NCI-H510A (cell line): ENCODE data around the gene DENND5B.
"Not testable (repeated sequence)": the region's sequence is repeated elsewhere in the genome, so short reads cannot be mapped to it uniquely, and the experiment has no call there.

Experiments used
- DNase-seq: peaks from one replicate; lab custom pipeline; 2025; lab: John Stamatoyannopoulos, UW

The DENND5B gene

DNA sequence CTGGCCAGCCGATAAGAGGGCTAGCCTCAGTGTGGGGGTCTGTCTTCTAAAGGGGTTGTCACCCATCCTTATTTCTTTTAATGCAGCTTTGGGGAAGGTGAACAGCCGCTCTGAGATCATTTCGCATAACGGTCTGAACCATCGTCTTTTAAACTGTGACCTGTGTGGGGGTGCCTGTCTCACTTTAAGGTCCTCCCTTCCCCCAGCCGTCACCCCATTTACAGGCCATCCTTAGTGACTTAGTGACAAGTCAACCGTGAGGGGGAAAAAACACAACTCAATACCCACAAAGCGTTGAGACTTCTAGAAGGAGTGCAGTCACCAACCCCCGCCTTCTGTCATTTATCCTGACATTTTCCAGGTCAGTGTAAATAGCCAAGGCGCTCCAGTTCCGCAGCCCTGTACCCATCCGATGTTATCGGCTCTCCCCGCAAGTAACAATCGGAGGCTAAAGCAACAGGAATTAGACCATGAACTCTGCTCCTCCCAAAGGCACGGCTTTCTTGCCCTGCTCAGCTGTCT is 505 bp upstream of the DENND5B start:
- no peak for DNase-seq

DNA sequence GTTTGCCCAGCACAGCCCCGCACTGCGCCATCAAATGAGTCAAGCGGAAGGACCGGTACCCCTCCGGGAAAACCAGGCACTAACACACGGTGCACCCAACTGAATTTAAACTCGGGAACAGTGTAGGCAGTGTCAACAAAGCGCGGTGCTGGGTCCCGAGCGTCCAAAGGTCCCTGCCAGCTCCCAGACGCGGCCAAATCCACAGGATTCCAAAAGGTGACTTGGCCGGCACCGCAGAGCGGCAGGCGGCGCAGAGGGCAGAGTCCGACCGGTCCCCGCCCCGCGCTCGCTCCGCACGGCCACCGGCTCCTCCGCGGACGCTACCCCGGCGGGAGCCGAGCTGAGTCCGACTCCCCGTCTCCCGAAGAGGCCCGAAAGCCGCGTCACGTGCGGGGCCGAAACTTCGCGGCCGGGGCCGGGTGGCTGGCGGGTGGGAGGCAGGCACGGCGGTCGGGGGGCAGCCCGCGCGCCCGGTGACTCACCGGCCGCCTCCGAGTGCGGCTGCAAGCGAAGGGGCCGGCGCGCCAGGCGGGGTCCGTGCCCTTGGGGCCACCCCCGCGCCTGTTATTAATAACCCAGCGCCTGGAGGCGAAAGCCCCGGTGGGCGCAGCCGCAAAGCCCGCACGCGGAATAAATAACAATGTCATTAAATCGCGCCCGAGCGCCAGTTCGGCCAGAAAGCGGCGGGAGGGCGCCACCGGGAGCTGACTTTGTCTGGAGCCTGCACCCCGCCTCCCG is 863 bp downstream of the DENND5B start:
- DNase-seq, result no peak

DNA sequence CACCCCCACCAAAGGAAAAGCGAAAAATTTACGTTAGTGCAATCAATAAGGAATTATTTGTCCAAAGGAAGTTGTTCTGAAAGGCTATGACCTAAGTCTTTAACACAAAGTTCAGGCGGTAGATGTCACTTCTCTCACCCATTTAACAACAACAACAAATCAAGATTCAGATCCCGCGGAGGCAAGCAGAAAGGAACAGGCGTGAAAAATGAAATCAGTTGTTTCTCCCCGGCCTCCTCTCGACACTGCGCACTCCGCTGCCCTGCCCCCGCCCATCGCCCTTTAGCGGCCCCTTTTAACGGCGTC is 1.4 kb downstream of the DENND5B start:
- DNase-seq, result no peak

DNA sequence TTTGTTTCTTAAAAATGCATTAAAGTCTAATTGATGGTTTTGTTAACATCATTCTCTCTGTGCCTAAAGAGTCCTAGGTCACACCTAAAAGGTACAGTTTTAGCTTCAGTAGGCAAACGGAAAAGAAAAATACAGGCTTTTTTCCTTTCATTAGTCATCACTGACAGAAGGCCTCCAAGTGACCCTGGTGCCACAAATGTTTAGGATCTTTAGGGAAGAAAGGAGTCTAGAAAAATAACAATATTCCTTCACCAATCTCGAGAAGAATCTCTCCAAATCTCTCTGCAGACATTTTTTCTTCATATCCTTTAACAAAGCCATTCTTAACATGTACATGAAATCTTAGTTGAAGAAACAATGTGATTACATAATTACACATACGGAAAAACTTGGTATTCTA is 2.0 kb downstream of the DENND5B start:
- DNase-seq, result no peak

DNA sequence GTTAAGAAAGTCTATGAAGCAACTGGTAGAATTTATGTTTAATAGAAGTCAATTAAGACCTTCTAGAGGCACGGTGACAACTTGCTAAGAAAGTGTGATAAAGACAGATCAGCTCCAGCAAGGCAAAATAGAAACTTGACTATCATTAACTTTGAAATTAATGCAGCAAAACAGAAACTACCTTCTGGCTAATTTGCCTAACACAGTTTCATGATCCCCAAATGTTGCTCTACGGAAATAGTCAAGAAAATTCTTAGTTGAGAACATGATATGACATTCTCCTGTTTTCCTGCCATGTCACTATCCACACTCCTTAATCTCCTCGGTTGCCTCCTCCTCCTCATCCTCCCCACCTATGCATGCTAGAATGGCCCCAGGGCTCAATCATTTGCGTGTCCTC is 4.2 kb downstream of the DENND5B start:
- no peak for DNase-seq

DNA sequence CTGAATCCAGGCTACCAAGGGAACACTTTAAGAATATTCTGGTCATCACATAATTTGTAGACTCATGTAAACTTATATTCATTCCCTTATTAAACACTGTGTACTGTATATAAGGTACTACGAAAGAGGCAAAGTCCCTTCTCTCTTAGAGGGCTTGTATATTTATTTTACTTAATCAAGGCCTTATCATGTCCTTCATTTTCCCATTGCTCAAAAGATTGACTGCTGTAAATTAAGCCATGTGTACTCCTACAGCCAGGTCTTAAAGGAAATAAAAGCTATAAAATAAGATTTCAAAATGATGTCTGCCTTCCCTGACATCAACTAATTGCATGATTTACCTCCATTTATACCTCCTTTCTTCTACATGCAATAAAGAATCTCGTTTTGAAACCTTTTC is 5.0 kb downstream of the DENND5B start:
- DNase-seq, result no peak

DNA sequence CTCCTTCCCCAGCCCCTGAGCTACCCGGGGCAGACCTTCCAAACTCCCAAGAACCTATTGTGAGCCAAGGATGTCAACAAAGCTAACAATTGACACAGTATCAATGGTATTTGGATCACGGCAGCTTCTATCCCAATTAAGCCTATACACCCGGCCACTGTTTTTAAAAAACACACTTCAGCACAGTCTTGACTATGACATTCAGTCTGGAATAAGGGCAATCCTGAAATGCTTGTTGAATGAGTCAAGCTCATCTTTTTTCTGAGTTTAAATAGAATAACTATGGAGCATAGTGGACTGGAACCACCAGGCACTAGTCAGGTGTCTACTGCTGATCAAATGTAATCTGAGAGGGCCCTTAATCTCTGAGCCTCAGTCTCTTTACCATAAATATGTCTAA is 5.7 kb downstream of the DENND5B start:
- no peak for DNase-seq

DNA sequence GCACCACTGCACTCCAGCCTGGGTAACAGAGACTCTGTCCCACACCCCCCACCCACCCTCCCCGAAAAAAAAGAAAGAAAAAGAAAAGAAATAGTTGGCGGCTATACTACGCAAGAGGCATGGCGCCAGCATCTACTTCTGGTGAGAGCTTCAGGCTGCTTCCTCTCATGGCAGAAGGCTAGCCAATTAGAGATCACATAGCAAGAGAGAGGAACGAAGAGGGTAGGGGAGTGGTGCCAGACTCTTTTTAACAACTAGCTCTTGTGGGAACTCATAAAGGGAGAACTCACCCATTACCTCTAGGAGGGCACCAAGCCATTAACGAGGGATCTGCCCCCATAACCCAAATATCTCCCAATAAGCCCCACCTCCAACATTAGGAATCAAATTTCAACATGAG is 6.2 kb downstream of the DENND5B start:
- no peak for DNase-seq

DNA sequence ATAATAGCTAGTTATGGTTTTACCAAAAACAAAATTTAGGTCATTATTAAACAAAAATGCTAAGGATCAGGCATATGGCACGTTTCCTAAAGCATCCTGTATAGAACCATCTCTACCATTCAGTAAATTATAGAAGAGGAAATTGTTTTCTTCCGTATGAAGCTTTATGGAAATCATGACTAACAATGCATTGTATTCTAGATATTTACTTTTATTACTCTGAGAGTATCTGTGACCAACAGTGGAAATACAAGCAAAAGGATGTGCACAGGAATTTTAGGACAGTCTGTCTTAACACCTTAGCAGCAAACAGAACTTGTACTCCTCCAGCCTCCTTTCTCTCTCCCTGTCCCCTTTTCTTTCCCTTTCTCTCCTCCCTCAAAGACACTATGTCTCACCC is 7.1 kb downstream of the DENND5B start:
- DNase-seq, result no peak

DNA sequence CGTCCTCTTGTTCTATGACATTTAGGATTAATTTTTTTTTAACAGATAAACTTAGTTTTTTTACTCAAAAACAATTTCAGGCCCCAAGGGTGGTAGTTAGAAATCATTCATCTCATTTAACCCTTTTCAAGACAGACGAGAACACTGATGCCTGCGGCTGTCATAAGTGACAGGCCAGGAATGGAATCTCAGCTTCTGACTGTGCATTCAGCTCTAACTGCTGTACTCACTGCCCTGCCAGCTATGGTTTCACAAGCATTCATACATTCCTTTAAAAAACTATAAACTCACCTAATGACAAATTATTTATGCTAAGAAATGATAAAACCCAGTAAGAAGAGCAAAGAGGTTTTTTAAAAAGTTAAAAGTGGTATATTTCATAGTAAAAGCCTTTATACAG is 8.8 kb downstream of the DENND5B start:
- DNase-seq, result no peak

DNA sequence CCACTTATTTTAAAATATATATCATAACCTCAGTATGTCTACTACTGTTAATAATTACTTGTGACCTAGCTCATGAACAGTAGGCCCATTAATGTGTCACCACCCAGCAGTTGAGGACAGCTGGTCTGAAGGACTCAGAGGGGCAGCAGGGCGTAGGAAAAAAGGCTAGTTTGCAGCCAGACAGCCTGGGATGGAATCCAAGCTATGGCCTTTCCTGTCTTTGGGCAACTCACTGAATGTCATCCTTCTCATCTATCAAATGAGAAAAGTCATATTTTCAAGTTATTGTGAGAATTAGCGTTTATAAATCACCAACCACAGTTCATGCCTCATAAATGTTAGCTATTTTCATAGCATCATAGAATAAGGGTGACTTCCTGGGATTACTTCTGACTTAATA is 12.3 kb downstream of the DENND5B start:
- no peak for DNase-seq

DNA sequence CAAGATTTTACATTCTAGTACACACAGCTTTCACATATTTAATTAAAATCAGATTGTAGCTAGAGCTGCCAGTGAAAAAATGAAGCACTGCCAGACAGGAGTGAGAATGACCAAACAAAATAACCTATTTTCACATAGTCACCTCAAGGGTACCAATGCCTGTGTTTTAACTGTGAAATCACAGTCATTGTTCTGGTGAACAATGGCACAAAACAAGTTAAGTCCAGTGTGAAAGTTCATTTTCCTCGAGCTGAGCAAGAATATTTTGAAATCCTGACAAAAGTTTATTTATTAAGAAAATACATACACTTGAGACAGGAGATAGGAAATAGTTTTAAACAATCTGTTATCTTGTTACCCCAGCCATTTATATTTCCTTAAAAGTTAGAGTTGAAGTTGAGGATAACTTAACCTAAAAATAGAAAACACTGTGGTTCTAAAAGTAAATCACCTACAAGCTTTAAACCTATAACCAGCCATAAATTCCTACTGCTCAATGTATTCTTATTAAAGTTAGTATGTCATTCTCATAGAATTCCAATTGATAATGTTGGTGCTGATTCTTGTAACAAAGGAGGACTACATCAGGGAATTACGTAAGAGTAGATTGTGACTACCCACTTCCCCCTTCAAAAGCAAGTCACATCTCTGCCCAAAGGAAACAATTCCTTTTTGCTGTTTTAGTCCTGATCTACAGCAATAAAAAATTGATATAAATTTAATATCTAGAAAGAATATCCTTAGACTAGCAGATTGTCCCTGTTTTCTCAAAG is 15.9 kb downstream of the DENND5B start:
- DNase-seq, result no peak

DNA sequence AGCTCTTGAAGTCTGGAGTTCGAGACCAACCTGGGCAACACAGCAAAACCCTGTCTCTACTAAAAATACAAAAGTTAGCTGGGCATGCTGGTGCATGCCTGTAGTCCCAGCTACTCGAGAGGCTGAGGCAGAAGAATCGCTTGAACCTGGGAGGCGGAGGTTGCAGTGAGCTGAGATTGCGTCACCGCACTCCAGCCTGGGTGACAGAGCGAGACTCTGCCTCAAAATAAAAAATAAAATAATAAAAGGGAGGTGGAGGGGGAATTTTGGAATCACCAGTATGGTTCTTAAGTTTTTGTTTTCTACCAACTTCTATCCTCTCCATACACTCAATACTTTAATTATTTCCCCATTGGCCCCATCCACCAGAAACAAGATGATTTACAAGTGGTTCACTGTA is 16.6 kb downstream of the DENND5B start:
- DNase-seq, result not testable (repeated sequence)

DNA sequence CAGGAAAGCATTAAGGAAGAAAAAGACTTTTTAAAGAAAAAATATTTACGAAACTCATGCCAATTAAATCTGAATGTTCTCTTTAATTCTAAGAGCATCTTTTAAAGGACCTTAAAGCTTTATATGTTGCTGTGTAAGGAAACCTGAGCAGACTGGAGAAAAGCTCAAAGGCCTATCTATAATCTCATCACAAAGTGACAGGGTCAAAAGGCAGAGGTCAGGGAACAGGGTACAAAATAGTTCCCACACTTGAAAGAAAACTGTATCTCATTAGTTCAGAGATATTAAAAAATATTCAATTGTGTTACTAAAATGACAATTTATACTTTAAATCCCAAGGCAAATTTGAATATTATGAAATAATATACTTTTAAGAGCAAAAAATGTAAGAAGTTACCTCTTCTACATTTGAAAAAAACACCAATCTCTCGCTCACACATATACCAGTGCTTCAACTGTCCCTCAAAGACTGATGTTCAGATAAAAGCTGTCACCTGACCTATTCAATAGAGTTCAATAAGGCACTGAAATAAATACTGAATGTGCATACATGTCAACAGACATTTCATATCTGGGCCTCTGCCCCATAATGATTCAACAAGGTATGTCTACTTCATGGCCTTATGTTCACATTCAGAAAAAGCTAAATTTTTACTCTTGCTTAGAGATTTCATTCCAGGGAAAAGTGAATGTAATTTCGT is 17.9 kb downstream of the DENND5B start:
- DNase-seq, result no peak

DNA sequence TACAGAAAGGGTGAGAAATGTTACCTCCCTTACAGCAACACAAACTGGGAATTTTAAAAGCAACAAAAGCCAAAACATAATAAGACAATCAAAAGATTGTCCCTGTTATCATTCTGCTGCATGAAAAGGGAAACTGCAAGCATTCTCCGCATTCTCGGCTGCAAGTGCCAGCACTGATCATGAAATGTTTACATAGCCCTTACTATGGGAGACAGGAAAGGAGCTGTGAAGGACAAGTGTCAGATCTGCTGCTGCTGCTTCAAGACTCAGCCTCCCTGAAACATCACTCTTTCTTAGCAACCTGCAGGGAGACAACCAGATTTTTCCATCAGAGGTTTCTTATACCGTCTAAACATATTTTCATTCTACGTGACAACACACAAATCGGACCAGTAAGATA is 20.1 kb downstream of the DENND5B start:
- DNase-seq, result no peak

DNA sequence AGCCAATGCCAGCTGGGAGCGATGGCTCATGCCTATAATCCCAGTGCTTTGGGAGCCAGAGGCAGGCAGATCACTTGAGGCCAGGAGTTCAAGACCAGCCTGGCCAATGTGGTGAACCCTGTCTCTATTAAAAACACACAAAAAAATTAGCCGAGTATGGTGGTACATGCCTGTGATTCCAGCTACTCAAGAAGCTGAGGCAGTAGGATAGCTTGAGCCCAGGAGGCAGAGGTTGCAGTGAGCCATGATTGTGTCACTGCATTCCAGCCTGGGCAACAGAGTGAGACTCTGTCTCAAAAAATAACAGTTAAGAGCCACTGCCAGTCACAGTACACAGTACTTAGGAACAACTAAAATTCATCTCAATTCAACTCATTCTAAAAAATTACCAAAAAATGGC is 21.4 kb downstream of the DENND5B start:
- not testable (repeated sequence) for DNase-seq

DNA sequence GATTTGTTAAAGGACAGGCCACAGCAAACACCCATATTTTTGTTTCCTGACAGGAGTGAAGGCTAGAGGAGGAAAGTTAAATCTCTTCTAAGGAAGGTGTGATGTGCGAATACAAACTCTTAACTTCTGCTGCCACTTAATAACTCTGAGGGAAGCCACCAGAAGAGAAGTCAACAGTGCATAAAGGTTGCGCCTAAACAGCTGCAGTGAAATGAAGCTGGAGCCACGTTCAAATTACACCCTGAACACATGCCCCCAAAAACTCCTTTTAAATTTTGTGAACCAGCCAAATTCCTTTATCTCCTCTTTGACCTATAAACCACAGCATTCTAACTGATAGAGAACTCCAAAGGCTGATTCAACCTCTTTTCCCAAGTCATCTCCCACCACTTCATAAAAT is 22.4 kb downstream of the DENND5B start:
- DNase-seq, result no peak

DNA sequence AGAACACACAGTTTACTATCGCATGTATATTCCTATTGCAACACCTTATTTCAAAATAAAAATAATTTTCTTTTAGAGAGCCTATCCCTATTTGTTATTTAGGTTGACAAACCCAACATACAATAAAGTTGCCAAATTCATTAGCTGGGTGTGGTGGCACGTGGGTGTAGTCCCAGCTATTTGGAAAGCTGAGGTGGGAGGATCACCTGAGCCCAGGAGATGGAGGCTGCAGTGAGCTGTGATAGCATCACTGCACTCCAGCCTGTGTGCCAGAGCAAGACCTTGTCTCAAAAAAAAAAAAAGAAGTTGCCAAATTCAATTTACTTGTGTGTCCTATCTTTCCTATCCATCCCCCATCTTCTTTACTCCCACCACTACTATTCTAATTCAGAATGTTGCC is 23.9 kb downstream of the DENND5B start:
- DNase-seq, result no peak

DNA sequence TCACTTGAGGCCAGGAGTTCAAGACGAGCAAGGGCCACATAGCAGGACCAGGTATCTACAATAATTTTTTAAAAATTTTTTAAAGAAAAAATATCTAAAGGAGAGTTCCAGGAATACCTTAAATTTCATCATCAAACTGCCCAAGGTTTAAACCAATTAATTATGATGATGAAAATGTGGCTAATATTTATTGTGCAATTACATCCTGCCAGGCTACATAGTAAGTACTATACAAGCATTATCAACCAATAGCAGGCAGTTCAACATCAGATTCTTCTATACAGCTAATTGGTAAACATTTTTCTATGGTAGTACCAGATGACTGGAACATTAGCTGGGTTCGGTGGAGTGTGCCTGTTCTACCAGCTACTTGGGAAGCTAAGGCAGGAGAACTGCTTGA is 24.4 kb downstream of the DENND5B start:
- DNase-seq, result no peak

DNA sequence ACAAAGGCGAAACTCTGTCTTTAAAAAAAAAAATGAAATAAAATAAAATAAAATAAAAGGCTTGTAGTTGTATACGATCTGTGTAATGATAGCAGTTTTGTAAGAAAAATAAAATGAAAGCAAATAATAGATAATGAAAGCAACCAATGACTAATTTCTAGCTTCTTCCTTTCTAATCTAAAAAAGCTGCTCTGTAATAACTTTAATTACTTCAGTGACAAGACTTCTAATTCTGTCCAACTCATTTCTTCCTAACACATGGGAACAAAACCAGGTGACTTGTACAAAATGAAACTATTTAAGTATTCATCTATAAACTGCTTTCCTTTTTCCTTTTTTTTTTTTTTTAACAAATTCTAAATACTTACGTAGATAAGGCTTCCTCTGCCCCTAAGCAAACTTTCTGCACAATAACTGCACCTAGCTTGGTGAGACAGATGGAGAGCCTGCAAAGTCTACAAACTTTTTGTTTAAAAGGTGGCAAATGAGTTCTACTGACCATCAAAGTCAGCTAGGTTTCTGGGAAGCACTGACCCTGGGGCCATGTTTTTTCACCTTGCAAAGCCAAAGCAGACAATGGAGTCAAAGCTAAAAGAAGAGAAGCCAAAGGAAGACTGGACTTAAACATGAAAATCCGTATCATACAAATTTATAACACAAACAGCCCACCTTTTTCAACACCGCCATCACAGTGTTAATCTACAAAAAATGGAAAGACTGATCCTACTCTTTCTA is 28.2 kb downstream of the DENND5B start:
- DNase-seq, result no peak

DNA sequence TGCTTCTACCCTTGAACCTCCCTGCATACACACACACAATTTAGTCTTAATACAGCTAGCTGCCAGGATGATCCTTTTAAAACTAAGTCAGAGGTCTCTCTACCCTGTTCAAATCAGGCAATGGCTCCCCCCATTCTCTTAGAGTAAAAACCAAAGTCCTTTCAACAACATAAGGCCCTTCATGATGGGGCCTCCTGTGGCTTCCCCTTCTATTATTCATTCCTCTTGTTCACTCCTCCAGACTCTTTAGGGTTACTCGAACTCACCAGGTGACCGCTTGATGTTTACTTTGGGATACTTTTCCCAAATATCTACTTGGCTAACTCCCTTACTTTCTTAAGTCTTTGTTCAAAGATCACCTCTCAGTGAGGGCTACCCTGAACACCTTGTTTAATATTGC is 30.4 kb downstream of the DENND5B start:
- DNase-seq, result no peak

DNA sequence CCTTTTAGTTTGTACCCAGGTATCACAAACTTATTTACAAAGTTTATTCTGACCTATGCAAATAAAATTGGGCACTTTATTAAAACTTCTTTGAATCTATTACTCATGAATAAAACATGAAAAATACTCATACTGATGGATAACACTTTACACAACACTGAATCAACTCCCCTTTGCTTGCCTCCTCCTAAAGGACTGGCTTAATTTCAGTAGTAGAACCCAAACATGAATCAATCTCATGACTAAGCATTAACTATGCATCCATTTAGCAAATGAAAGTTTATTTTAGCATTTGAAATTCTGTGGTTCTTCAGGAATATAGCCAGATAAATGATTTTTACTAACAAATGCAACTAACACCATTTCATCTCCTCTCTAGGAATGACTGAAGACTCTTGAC is 32.4 kb downstream of the DENND5B start:
- DNase-seq, result no peak
